CD14-positive monocyte (primary cell): ENCODE results near the gene CCND1. TPM values are rescaled to one million over a fixed set of nuclear protein-coding genes. Genes with fewer than 3 reads are reported as not detected.
A peak's percentile ranks its signal among the peaks of the same experiment; 100 is the strongest.

Source experiments
- DNase-seq, 3 donors: peaks; one replicate each; pipeline ENCODE4 v3.0.0-alpha.2; 2011 to 2022
- H2AFZ ChIP-seq: 2 replicates; pipeline ENCODE4 v1.6.0; 2012; ENCODE audit warnings: mild to moderate bottlenecking, low read depth, low read length, inconsistent platforms; ENCODE audit not compliant: insufficient read depth, poor library complexity, severe bottlenecking
- H3K27ac ChIP-seq, 2 donors: 1 replicate in 1 of 2; 2 replicates in 1 of 2; pipeline ENCODE4 v1.5.1; 2012 to 2013; ENCODE audit warnings: low read length in 2 of 2, control low read depth in 1 of 2, inconsistent platforms in 1 of 2, low read depth in 1 of 2, mild to moderate bottlenecking in 1 of 2
- H3K27me3 ChIP-seq, 2 donors: one replicate each; pipeline versions ENCODE4 v1.6.0 to v1.6.1; 2011 to 2013; ENCODE audit warnings: low read length in 2 of 2; ENCODE audit not compliant: control insufficient read depth in 2 of 2, insufficient read depth in 2 of 2
- H3K36me3 ChIP-seq, 2 donors: replicated peaks in 1 of 2; 1 replicate in 1 of 2; 2 replicates in 1 of 2; pipeline versions ENCODE4 v1.5.1 to v1.6.1; 2012 to 2013; ENCODE audit warnings: low read length in 2 of 2, control low read depth in 1 of 2, inconsistent platforms in 1 of 2, mild to moderate bottlenecking in 1 of 2; ENCODE audit not compliant: insufficient read depth in 2 of 2, control insufficient read depth in 1 of 2
- H3K4me1 ChIP-seq, 2 donors: 1 replicate in 1 of 2; 2 replicates in 1 of 2; pipeline versions ENCODE4 v1.5.1 to v1.6.1; 2012 to 2013; ENCODE audit warnings: low read length in 2 of 2, control low read depth in 1 of 2, inconsistent platforms in 1 of 2, mild to moderate bottlenecking in 1 of 2, moderate library complexity in 1 of 2; ENCODE audit not compliant: insufficient read depth in 2 of 2, control insufficient read depth in 1 of 2
- H3K4me2 ChIP-seq: replicated peaks from 2 replicates; pipeline ENCODE3; 2012; ENCODE audit warnings: low read length, moderate library complexity, mild to moderate bottlenecking; ENCODE audit not compliant: poor library complexity, severe bottlenecking; ENCODE audit errors: extremely low read depth
- H3K4me3 ChIP-seq, 3 experiments: fragments of 200-600 bp in 1 of 3; sonication (generic) in 1 of 3; replicated peaks in 1 of 3; 1 replicate in 2 of 3; 2 replicates in 1 of 3; pipeline ENCODE4 v1.5.1; 2011 to 2013; ENCODE audit warnings: low read length in 3 of 3, mild to moderate bottlenecking in 3 of 3, control low read depth in 2 of 3, low read depth in 2 of 3, inconsistent platforms in 1 of 3, moderate library complexity in 1 of 3
- H3K79me2 ChIP-seq: 2 replicates; pipeline ENCODE4 v1.6.0; 2012; ENCODE audit warnings: mild to moderate bottlenecking, control low read depth, inconsistent platforms, low read length, moderate library complexity; ENCODE audit not compliant: insufficient read depth
- H3K9ac ChIP-seq: 2 replicates; pipeline ENCODE4 v1.6.0; 2017; ENCODE audit warnings: low read length, mild to moderate bottlenecking; ENCODE audit not compliant: insufficient read depth, poor library complexity, severe bottlenecking
- H3K9me3 ChIP-seq, 2 donors: replicated peaks in 1 of 2; 1 replicate in 1 of 2; 2 replicates in 1 of 2; pipeline versions ENCODE4 v1.5.1 to v1.6.1; 2012 to 2013; ENCODE audit warnings: low read length in 2 of 2, control low read depth in 1 of 2; ENCODE audit not compliant: control insufficient read depth in 1 of 2, insufficient read depth in 1 of 2
- H4K20me1 ChIP-seq: 2 replicates; pipeline ENCODE4 v1.6.0; 2012; ENCODE audit warnings: mild to moderate bottlenecking, low read length, control low read depth, moderate library complexity; ENCODE audit not compliant: insufficient read depth
- H3K27ac Mint-ChIP-seq, 7 donors: one replicate each; pipeline ENCODE4 v1.8.0; 2020; ENCODE audit warnings: mild to moderate bottlenecking in 7 of 7, mixed read lengths in 7 of 7, moderate library complexity in 6 of 7, inconsistent platforms in 2 of 7
- H3K27me3 Mint-ChIP-seq, 3 donors: one replicate each; pipeline ENCODE4 v1.8.0; 2021 to 2022; ENCODE audit warnings: low read depth in 3 of 3, mild to moderate bottlenecking in 3 of 3, mixed read lengths in 3 of 3, moderate library complexity in 3 of 3, inconsistent platforms in 1 of 3
- H3K36me3 Mint-ChIP-seq, 2 donors: one replicate each; pipeline ENCODE4 v1.8.0; 2020; ENCODE audit warnings: mixed read lengths in 2 of 2, inconsistent platforms in 1 of 2, mild to moderate bottlenecking in 1 of 2
- H3K4me1 Mint-ChIP-seq: one replicate; pipeline ENCODE4 v1.8.0; 2020; ENCODE audit warnings: mild to moderate bottlenecking, mixed read lengths
- H3K4me3 Mint-ChIP-seq, 2 donors: one replicate each; pipeline ENCODE4 v1.8.0; 2020; ENCODE audit warnings: mild to moderate bottlenecking in 2 of 2, mixed read lengths in 2 of 2, moderate library complexity in 1 of 2
- H3K9me3 Mint-ChIP-seq, 7 donors: one replicate each; pipeline ENCODE4 v1.8.0; 2020 to 2022; ENCODE audit warnings: mixed read lengths in 7 of 7, mild to moderate bottlenecking in 6 of 7, moderate library complexity in 6 of 7, inconsistent platforms in 2 of 7
- CTCF ChIP-seq: fragments of 200-600 bp; IDR thresholded peaks from one replicate; pipeline ENCODE4 v1.8.0; 2022; ENCODE audit warnings: antibody characterized with exemption, mild to moderate bottlenecking
- WGBS: methylation state at CpG from one replicate; pipeline ENCODE4 v1.1.5; 2013; ENCODE audit warnings: missing lambda C conversion rate; ENCODE audit not compliant: insufficient coverage; 5-methylcytosine and 5-hydroxymethylcytosine counted together
- intact Hi-C, 2 donors: fragments of 100-400 bp; cut with micrococcal nuclease; formaldehyde crosslinking; loops; one replicate each; pipeline versions ENCODE4 v1.15.0 to v1.15.1; 2023
- polyA plus RNA-seq, 3 donors: library from polyadenylated mRNA; depleted of rRNA in 1 of 3; unstranded in 2 of 3; stranded (reverse) in 1 of 3; fragments of 300-500 nt in 2 of 3; fragments of >200 nt in 1 of 3; fragmentation: Illumina TruSeq in 2 of 3; gene quantifications; 1 replicate in 2 of 3; 2 replicates in 1 of 3; pipeline ENCODE4 v1.2.3, GENCODE V29; 2012 to 2021

CCND1 gene
- polyA plus RNA-seq, 3 donors: 0.01 TPM; not detected in 2

- no peak overlapping the region for H3K4me3 ChIP-seq
- H3K36me3 ChIP-seq: no peaks in the 10 kb centered on the region
- Mint-ChIP-seq H3K4me3 (peak overlapping the region in 1 of 2 donors; percentile 35), H3K4me1 (peaks cover 22% of the 10 kb centered on the region), H3K36me3 (peaks cover 0 to 2% of the 10 kb centered on the region in 2 donors), H3K9me3 (peaks cover 0 to 21% (median 6%) of the 10 kb centered on the region in 7 donors), H3K27ac (no peak overlapping the region), H3K27me3 (peaks cover 55 to 86% (median 71%) of the 10 kb centered on the region in 3 donors)
- no CpG with 5 or more reads among the region's 6 CpGs for WGBS
- H4K20me1 ChIP-seq: no peaks in the 10 kb centered on the region
- peaks cover 28 to 33% of the 10 kb centered on the region in 2 donors for H3K4me1 ChIP-seq
- intact Hi-C loops: no loop called here
- no peak overlapping the region for H3K27ac ChIP-seq
- no peak for DNase-seq
- no peak overlapping the region for H2AFZ ChIP-seq
- no peak for TF ChIP-seq CTCF
- H3K79me2 ChIP-seq: no peaks in the 10 kb centered on the region
- H3K9me3 ChIP-seq: peaks cover 3 to 14% of the 10 kb centered on the region in 2 donors
- H3K9ac ChIP-seq: no peak overlapping the region
- no peak overlapping the region for H3K4me2 ChIP-seq
- peaks cover 37 to 68% of the 10 kb centered on the region in 2 donors for H3K27me3 ChIP-seq
These were observed 5.8 kb upstream of the CCND1 start for GRCh38 chr11:69635195-69635594.

DNA sequence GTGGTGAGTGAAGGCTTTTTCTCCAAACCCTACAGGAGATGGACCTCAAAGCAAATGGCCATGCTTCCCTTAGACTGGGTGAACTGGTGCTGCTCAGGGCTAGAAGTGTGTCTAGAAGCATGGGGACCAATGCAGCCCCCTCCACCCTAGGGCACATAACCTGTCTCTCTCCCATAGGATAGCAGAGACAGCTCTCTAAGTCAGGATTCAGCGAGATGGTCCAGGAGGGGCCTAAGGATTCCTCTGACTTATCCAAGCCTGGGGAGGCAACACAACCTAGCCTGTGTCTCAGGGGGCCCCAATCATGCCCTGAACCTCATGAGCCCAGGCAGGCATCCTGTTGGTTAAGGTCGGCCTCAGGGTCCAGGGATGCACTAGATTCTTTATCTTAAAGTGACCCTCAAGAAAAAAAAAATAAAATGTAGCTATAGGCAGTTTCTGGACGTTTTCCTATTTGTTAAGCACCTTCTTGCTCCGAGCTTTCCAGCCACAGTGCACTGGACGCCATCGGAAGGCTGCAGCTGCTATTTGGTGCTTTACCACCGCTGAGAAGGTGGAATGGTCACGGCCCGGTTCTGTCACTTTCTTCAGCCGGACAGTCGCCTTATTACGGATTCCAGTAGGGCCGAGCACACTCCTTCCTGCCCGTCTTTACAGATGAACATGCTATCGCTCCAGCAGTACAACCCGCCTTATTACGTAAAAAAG, 5.0 kb upstream of the CCND1 start:
- 70% methylated on average over 15 of the region's 17 CpGs for WGBS
- no peak overlapping the region for H2AFZ ChIP-seq
- H3K27ac Mint-ChIP-seq: peak overlapping the region in 1 of 7 donors; percentile 31
- peaks cover 35 to 39% of the 10 kb centered on the region in 2 donors for H3K4me1 ChIP-seq
- peaks cover 0 to 16% of the 10 kb centered on the region in 2 donors for H3K9me3 ChIP-seq
- peak overlapping the region in 1 of 2 donors; percentile 76 for H3K4me3 Mint-ChIP-seq
- H4K20me1 ChIP-seq: no peaks in the 10 kb centered on the region
- H3K4me3 ChIP-seq: no peak overlapping the region
- peaks cover 61 to 90% (median 74%) of the 10 kb centered on the region in 3 donors for H3K27me3 Mint-ChIP-seq
- no peak overlapping the region for H3K9ac ChIP-seq
- peaks cover 0 to 2% of the 10 kb centered on the region in 2 donors for H3K36me3 Mint-ChIP-seq
- peaks cover 0 to 22% (median 6%) of the 10 kb centered on the region in 7 donors for H3K9me3 Mint-ChIP-seq
- H3K27ac ChIP-seq: no peak overlapping the region
- no peak for DNase-seq
- H3K79me2 ChIP-seq: no peaks in the 10 kb centered on the region
- intact Hi-C loops: no loop called here
- H3K4me2 ChIP-seq: peak overlapping the region; percentile 16
- H3K4me1 Mint-ChIP-seq: peaks cover 28% of the 10 kb centered on the region
- no peaks in the 10 kb centered on the region for H3K36me3 ChIP-seq
- TF ChIP-seq CTCF: no peak
- H3K27me3 ChIP-seq: peaks cover 43 to 72% of the 10 kb centered on the region in 2 donors
